ENCODE data around the gene LDLRAD2. TPM values are rescaled to one million over a fixed set of nuclear protein-coding genes. Genes with fewer than 3 reads are reported as not detected.

The LDLRAD2 gene
- total and polyA plus RNA-seq, 2 of the 8 experiments (the other 6 are each of a cell fraction or from before 2014, with no cell fraction given) = 0.48 to 0.74 TPM

- TF ChIP-seq CHD7 (IDR thresholded peaks at IDR 0.05; ENCODE audit: insufficient replicate concordance, low read length) = no peak
- no peak for TF ChIP-seq FOSL1 (IDR thresholded peaks at IDR 0.05; ENCODE audit: insufficient read depth, low read depth, low read length)
- TF ChIP-seq JUN (IDR thresholded peaks at IDR 0.05; ENCODE audit: low read depth, low read length) = no peak
Measured at GRCh38 chr1:21820597-21821232, 8.7 kb downstream of the LDLRAD2 start (continued).

All from H1 (cell line).